Inferior parietal cortex (tissue), 1 donor: ENCODE measurements around the gene PKNOX2.

Source experiments
- DNase-seq: peaks from one replicate; pipeline ENCODE4 v3.0.0-alpha.2; 2016; ENCODE audit errors: extremely low spot score

The PKNOX2 gene

GRCh38 chr11:125470355-125470754 is 305.8 kb downstream of the PKNOX2 start:
- DNase-seq = no peak

GRCh38 chr11:125476721-125477120 is 312.2 kb downstream of the PKNOX2 start:
- DNase-seq = no peak

DNA sequence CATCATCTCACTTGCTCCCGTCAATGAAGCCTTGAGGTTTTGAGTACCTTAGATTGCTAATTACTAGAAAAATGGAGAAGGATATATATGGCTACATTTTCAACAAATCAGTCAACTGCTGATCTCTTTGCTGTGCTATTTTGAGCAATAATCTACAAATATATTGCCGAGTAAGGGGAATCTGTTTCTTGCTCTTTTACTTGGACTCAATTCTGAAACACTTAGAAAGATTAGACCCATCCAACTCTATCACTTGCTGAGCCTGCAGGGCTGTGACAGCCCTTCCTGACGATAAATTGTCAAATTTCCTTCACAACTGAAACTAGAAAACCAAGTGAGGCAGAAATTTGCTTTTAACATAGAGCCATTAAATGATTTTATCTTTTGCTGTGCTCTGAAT is 314.6 kb downstream of the PKNOX2 start:
- no peak for DNase-seq

DNA sequence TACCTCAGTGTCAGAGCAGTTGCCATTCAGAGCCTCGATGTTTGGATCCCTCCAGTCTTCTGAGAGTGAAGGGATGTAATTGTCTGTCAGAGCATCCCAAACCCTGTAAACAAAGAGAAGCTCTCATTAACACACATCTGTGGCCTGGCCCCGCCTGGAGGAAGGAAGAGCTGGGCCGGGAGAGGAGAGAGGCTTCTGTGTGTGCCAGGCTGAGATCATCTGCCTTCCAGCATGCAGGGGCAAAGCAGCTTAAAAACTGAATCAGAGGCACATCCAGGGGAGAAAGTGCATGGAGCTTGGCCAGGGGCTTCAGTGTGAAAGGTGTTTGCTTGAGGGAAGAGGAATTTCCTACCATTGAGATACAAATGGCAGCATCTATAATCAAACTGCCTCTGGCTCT is 317.0 kb downstream of the PKNOX2 start:
- peak; percentile 84 for DNase-seq
